GM18907 (cell line): ENCODE results near the gene NEIL3.

Experiments
- ATAC-seq: cut with Tn5 transposase; IDR thresholded peaks from one replicate; pipeline ENCODE4 v1.9.1; 2021; ENCODE audit warnings: mild to moderate bottlenecking, moderate library complexity; ENCODE audit not compliant: unreplicated experiment

NEIL3 gene, protein sequence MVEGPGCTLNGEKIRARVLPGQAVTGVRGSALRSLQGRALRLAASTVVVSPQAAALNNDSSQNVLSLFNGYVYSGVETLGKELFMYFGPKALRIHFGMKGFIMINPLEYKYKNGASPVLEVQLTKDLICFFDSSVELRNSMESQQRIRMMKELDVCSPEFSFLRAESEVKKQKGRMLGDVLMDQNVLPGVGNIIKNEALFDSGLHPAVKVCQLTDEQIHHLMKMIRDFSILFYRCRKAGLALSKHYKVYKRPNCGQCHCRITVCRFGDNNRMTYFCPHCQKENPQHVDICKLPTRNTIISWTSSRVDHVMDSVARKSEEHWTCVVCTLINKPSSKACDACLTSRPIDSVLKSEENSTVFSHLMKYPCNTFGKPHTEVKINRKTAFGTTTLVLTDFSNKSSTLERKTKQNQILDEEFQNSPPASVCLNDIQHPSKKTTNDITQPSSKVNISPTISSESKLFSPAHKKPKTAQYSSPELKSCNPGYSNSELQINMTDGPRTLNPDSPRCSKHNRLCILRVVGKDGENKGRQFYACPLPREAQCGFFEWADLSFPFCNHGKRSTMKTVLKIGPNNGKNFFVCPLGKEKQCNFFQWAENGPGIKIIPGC

DNA sequence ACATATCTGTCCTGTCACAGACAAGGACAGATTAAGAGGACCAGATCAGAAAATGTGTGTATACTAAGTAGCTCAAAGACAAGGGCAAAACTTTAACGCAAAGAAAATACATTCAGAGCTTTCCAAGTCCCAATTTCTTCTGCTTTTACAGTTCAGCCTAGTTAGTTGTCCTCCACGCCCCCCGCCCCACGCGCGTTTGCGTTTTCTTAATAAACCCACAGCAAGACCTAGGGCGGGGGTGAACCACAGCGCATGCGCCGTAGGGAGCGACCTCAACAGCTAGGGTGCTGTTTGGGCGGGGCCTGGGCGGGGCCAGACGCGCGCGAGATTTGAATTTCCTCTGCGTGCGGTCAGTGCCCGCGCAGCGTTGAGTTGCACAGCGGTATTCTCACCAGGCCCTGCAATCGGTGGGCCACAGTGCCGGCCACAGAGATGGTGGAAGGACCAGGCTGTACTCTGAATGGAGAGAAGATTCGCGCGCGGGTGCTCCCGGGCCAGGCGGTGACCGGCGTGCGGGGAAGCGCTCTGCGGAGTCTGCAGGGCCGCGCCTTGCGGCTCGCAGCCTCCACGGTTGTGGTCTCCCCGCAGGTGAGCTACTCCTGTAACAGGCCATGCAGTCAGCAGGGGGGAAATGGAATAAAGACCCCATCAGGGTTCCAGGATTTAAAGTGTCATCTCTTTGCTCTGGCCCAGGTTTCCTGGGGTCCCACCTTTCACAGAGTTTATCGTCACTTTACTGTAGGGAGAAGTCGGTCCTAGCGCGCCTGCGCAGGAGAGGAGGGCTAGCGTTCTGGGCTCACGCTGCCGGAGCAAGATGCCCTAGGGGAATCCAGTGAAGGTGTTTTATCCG, at the start of gene NEIL3:
TSS of gene NEIL3 (plus strand) at position 353 of the 850 bp plus-strand sequence. CDS start at position 433, 80 bp downstream.
- peak; percentile 94 for ATAC-seq

DNA sequence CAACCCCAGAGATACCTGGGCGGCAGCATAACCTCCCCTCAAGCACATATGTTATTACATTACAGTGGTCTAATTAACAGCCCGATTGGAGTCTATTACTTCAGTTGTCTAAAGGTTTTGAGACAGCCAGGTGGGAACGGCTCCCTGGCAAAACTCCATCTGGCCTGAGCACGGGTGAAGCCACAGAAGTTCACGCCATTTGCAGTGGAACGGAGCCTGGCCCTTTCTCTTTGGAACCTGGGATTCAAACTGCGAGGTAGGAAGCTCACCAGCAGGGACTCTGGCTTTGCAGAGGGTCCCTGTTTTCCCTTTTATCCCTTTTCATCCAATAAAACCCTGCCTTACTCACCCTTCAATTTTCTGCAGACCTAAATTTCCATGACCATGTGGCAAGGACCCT, 45.9 kb upstream of the NEIL3 start:
- no peak for ATAC-seq

DNA sequence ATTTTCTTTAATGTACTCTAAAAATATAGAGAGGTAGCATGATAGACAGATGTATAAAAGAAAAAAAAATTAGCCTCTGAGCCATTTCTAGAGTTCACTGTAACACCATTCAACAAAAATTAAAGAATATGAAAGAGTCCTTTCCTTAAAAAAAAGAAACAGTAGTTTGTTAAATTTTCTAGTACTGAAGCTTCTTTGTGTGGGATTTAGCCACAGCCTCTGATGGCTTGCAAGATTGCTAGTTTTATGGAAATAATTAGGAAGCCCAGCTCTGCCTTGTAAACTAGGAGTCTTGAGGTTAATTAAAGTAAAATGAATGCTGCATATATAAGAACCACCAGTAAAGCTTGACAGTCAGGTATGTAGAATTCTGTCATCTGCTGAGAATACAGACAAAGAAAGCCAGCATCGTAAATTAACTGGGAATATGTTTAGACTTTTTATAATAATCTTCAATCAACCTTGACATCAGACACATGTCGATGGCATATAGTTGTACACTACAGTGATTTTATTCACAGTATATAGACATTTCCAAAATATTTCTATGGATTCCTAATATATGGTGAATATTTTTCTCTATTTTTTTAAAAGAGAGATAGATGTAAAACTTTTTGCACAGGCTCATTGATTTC, 44.8 kb upstream of the NEIL3 start:
- no peak for ATAC-seq

DNA sequence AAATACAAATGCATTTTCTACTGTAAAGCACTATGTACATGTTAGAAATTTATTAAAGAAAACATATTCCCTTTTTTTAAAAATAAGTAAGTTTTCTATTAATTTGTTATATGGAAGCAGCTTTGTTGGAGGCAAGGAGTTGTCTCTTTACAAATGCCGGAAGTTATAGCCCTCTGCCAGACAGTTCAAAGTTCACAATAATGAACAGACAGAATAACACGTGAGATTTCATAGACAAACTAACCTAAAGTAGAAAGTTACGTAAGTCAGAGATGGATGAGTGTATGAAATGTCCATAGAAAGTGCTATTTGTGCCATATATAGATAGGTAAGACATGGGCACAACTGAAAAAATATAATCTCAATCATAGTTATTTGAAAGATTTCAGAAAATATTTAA, 43.9 kb upstream of the NEIL3 start:
- ATAC-seq: no peak

DNA sequence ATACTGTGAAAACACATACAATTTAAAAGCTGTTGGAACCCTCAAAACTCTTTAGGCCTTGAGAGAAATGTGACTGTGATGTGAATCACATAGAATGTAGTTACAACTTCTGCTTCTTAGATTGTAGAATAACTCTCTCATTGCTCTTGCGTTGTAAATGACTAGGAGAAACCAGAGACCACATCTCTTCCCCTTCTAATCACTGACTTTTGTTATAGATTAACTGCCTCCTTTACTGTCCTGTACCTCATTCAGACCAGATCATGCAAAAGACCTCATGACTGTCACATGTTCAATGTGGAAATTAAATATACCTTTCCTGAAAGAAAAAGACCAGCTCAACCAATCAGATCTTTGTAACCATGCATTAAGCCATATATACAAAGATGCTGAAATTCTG, 43.2 kb upstream of the NEIL3 start:
- ATAC-seq: no peak

DNA sequence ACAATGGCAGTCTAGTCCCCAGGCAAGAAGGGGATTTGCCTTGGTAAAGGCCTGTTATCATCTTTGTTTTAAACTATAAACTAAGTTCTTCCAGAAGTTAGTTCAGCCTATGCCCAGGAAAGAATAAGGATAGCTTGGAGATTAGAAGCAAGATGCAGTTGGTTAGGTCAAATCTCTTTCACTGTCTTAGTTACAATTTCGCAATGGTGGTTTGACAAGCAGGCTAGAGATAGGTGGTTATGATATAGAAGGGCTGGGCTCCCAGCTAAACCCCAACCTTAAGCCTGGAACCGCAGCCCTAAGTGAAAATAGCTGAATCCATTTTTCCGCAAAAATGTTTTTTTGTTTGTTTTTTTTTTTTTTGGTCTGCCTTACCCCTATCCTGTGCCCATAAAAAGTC, 41.8 kb upstream of the NEIL3 start:
- no peak for ATAC-seq

DNA sequence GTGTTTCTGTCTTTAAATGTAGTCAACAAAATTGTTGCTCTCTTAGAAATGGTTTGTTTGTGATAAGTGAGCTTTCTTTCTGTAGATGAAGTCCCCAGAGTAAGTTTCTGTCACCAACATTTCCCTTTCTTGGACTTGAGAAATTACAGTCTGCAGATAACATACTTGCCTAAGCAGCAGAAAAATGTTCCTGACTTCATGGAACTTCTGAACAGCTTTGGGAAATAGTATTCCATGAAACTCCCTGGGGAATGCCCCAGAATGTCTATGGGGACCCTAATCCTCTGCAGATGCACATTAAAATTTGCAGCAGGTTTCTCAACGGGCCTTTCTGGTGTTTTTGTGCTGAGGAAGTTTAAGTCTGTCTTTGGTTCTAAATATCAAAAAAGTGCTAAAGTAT, 38.6 kb upstream of the NEIL3 start:
- no peak for ATAC-seq

DNA sequence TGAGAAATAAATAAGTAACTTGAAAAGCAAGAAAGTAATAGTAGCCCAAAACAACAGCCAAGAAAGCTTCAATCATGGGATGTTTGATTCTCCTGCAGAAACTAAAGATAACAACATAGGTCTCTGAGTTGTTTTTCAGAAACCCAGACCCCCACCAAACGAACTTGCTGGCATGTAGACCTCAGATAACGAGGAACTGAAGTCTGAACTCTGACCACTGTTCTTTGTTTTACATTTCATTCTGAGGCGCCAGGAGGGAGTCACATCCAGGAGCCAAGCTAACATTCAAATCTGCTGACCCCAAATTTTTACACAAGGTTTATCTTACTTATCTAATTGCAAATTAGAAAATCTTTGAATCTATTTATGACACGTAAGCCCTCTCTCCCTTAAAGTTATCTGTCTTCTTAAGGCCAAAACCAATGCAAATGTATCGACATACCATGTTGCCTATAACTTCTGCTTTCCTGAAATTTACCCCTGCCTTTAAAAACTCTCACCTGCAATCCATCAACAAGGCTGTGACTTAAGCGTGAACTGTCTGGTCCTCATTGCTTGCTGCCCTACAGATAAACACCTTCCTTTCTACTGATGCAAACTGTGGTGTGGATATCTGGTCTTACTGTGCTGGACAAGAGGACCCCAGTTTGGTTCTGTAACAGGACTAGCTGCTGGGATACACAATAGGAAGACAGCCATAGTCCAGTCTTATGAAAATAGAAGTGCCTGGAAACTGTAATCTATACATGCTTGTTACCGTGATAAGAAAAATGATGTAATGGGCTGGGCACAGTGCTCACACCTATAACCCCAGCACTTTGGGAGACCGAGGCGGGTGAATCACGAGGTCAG, 37.5 kb upstream of the NEIL3 start:
- no peak for ATAC-seq

DNA sequence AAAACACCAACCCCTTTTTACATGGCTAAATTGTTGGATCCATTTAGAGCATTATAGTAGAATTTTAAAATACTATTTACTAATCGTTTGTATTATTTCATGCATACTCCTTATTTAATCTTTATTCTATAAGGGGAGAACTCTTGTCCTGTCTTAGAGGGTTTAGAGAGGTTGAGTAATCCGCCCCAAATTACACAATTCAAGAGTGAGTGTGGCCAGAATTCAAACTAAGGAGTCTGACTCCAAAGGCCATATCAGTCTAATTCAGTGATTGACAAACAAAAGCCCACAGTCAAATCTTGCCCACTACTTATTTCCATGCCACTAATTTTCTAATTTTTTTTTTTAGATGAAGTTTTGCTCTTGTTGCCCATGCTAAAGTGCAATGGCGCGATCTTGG, 33.7 kb upstream of the NEIL3 start:
- no peak for ATAC-seq

DNA sequence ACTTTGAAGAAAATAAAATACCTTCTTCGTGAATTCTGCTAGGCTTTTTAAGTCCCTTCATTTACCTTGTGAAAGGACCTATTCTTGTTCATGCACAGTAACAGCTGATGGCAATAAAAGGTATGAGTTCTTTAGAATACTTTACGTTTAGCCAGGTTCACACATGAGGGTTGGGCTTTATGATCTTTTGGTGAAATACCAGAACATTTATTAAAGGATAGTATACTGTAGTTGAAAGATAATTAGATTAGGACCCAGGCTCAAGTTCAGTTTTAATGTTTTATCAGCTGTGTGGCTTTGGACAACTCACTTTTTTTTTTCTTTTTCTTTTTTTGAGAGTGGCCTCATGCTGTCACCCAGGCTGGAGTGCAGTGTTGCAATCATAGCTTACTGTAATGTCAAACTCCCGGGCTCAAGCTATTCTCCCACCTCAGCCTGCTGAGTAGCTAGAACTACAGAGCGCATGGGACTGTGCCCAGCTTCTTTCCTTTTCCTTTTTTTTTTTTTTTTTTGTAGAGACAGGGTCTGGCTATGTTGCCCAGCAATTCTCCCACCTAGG, 28.2 kb upstream of the NEIL3 start:
- no peak for ATAC-seq

DNA sequence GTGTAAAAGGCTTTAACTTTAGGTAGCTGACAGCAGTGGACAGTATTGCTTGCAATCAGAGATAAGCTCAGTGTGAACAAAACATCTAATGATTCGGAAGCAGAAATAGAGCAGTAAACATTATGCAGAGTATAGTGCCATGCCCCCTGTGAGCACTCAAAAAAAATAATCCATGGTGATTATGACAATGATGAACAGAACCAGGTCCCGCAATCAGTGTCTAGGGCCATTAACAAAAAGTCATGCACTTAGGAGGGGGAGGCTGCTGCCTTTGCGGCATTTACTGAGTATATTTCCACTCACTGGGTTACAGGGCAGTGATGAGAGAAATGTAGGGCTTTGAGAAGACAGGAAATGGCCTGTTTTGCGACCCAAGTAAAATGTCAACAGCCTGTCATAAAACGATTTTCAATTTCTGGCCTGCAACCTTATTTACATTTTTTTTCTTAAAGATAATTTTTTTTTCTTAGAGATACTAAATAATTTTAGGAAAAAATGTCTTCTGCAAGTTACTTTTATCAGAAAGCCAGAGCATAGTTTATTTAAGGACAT, 27.3 kb upstream of the NEIL3 start:
- no peak for ATAC-seq

DNA sequence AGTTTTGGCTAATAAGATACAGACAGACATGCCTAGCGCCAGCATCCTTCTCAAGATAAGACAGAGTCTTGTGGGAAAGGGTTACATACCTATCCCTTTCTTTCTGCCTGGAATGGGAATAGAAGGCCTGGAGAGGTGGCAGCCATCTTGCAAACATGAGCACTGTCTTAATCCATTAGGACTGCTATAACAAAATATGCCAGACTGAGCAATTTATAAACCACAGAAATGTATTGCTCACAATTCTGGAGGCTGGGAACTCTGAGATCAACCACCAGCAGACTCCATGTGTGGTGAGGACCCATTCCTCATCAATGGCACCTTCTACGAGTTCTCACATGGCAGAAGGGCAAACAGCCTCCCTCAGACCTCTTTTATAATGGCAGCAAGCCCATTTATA, 26.5 kb upstream of the NEIL3 start:
- ATAC-seq: no peak

DNA sequence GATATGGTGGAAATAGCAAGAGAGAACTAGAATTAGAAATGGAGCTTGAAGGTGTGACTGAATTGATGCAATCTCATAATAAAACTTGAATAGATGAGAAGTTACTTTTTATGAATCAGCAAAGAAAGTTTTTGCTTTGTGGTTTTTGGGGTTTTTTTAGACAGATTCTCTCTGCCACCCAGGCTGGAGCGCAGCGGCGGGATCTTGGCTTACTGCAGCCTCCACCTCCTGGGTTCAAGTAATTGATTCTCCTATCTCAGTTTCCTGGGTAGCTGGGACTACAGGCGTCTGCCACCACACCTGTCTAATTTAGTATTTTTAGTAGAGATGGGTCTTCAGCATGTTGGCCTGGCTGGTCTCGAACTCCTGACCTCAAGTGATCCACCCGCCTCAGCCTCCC, 23.7 kb upstream of the NEIL3 start:
- ATAC-seq: no peak

DNA sequence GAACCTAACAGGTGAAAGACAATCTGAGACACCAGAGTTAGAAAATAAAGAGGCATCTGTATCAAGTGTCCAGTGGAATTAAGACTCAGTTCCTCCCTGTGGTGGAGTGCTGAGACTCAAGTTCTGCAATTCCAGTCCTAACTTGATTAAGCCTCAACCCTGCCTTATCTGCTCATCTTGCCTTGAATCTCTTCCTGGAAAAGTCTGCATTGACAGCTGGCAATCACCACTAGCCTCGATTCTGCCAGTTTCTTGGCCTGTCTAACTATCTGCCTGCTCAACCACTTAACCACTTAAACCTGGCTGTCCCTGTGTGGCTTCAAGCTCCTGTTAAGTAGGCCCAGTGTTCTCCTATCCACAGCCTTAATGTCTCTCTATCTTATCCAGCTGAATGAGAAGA, 22.4 kb upstream of the NEIL3 start:
- ATAC-seq: no peak

DNA sequence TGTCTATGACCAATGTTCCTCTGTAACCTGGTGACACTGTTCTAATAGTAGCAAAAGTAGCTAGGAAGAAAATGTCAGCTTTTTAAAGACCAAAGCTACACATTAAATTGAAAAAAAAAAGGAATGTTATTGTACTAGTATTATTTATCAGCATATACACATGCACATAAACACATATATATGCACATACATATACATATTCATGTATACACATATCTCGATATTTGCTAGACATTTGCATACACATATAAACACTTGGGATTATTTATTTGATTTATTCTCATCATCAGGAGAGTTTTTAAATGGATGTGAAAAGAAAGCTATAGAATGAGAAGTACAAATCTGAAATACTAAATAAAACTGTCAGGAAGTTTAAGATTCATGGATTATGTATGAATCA, 21.3 kb upstream of the NEIL3 start:
- no peak for ATAC-seq

DNA sequence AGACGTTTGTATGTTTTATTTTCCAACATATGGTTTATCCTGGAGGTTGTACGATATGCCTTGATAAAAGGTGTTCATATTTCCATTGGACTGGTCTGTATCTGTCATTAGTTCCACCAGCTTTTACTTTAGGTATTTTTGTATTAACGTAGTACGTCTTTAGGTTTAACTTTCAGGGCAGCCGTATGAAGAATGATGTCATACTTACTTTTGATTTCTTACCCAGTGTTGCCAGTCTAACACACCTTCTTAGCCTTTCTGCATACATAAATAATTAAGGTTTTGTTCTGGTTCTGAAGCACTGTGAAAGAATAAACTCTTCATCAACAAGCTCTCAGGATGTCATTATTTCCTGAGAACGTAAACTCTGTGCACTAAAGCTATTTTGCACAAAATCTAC, 18.9 kb upstream of the NEIL3 start:
- no peak for ATAC-seq

DNA sequence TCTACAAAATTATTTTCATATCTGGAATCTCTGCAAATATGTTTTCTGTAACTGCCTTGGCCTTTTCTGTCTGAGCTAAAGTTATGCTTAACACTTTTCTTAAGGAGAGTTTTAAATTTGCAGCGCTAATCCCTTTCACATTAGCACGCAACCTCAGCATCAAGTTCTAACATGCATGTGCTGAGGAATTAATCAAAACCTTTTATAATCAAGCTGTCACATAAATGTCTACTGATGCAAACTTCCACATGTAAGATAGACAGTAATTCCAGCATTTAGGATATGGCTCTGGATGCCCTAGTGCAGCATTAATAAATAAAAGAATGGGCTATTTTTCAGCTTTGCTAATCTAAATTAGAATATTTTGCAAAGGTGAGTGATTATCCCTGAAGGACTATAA, 17.5 kb upstream of the NEIL3 start:
- no peak for ATAC-seq

DNA sequence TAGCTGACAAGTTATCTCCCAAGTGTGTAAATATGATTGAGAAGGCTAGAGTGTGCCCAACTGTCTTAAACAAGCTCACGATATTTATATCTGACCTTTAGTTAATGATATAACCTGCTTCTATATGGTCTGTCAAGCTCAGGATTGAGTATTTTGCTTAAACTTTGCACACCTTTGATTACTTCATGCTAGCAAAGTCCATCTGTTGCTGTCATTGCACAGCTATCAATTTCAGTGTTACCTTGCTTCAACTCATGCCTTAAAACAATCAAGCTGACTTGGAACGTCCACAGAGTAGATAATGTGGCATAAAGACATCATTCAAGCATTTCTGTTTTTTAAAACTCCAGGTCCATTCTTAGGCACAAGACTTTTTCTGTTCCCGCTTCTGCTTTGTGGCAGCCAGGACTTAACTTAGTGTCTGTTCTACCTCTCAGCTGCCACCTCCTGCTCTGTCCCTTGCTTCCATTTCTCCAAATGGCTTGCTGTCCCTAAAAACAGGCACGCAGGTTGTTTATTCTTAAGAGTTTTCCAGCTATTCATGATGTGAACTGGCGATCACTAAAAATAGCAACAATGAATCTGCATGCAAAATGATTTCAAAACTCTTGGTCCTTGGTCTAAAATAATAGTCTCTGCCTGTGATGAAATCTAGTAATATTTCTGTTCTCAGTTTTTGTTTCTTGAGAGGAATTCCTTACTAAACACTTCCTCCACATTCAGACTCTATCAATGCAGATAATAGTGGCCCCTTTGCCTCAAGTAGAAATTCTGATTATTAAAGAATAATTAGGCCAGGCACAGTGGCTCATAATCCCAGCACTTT, 16.3 kb upstream of the NEIL3 start:
- ATAC-seq: no peak
